GM08714 (cell line): ENCODE results near the gene HNRNPAB.

Experiments used
- H3K4me3 ChIP-seq: fragments of 200-500 bp; sonication (Bioruptor generic); 2 replicates; pipeline ENCODE4 v1.5.1; 2014; ENCODE audit warnings: mild to moderate bottlenecking, low read length, inconsistent platforms
- ZNF274 ChIP-seq: IDR thresholded peaks from 2 replicates; pipeline ENCODE4 v1.6.1; 2012; ENCODE audit warnings: mild to moderate bottlenecking, low read depth, low read length

The HNRNPAB gene

GRCh38 chr5:178204182-178204934 is at the start of gene HNRNPAB:
HNRNPAB (plus strand) TSS chr5:178204533; CDS start chr5:178204838, 305 bp downstream.
- H3K4me3 ChIP-seq: peak within 1 kb of the TSS; percentile 99
- no peak for TF ChIP-seq ZNF274

DNA sequence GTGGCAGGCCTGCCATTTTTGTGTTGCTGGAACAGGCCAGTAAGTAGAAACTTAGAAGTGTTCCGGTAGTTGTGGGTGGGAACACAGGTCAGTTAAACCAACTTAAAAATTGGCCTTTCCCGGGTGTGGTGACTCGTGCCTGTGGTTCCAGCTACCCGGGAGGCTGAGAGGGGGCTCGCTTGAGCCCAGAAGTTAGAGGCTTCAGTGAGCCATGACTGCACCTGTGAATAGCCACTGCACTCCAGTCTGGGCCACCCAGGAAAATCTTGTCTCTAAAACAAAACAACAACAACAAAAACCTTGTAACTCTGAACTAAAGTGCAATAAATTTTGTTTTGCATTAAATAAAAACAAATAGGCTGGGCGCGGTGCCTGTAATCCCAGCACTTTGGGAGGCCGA is 49.3 kb upstream of the HNRNPAB start:
- no peak overlapping the region for H3K4me3 ChIP-seq
- TF ChIP-seq ZNF274: no peak

DNA sequence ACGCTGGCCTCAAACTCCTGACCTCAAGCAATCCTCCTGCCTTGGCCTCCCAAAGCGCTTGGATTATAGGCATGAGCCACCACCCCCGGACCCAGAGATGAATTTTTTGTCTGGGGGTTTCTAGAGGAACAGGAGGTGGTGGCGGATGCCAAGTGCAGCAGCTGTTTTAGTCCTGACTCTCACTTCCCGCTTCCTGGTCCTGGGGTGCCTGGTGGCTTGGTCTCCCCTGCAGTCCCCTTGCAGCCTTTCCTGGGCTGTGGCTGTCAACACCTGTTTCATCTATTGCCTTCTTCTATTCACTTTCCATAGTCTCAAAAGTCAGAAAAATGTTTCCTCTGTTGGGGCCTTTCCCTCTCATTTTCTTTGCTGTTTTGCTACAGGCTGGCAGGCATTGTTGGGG is 44.2 kb upstream of the HNRNPAB start:
- TF ChIP-seq ZNF274: no peak
- no peak overlapping the region for H3K4me3 ChIP-seq

DNA sequence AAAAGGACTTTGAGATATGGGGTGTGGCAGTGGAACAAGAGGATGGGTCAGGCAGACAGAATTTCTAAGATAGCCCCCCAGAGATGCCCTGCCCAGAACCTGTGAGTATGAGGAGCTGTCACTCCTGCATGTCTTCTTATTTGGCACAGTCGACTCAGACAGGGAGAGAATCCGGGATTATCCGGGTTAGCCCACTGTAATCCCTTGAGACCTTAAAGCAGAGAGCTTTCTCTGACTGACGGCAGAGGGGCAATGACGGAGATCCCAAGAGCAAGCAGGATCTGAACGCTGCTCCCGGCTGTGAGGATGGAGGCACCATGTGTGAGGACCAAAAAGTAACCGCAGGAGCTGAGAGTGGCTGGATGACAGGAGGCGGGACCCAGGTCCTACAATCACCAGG is 41.9 kb upstream of the HNRNPAB start:
- H3K4me3 ChIP-seq: no peak overlapping the region
- TF ChIP-seq ZNF274: no peak

DNA sequence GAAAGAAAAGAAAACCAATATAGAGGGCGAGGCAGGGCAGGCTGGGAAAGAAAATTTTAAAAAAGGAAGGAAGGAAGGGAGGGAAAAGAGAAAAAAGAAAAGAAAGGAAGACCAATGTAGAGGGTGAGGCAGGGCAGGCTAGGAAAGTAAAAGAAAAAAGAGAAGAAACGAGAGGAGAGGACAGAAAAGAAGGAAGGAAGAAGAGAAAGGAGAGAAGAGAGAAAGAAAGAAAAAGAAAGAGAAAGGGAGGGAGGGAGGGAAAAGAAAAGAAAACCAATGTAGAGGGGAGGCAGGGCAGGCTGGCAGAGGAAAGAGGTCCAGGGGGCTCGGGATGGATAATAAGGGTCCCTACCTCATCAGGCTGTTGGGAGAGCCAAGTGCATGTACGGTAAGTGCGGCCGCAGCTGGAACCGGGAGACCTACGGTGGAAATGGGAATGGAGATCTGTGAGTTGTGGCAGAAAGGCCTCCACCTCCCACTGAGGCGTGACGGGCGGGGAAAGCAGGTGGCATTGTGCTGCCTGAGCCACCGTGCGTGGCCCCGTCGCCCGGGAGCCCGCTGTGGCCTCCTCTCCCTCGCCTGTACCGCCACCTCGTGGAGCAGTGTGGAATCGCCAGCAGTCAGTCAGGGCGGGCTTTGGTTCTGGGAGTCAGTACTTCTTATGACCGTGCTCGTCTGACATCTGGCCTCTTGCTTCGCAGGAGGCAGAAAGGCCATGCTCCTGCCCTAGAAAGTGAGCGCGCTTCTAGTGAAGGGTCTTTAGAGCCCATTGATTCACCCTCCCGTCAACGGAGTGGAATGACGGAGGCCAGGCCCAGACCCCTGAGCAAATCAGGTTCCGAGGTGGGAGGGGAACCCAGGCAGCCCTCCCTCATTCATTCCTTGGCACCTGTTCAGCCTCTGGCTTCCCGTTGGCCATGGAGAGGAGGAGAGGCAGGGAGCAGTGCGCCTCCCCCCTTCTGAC is 40.3 kb upstream of the HNRNPAB start:
- no peak overlapping the region; the same call in 1 of the 2 replicates for H3K4me3 ChIP-seq
- no peak for TF ChIP-seq ZNF274

DNA sequence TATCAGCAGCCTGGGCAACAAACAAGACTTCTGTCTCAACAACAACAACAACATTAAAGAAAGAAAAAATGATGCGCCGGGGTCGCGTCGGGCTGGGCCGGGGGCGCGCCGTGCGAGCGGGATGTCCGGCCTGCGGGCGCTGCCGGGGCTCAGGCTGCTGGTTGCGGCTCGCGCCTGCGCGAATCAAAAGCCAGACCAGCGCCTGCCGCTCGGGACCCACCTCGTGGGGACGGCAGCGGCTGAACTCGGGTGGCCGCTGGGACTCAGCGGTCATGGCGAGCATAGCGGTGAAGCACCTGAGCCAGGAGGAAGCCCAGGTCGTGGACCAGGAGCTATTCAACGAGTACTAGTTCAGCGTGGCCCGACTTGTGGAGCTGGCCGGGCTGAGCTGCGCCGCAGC is 38.8 kb upstream of the HNRNPAB start:
- no peak for TF ChIP-seq ZNF274
- H3K4me3 ChIP-seq: no peak overlapping the region

DNA sequence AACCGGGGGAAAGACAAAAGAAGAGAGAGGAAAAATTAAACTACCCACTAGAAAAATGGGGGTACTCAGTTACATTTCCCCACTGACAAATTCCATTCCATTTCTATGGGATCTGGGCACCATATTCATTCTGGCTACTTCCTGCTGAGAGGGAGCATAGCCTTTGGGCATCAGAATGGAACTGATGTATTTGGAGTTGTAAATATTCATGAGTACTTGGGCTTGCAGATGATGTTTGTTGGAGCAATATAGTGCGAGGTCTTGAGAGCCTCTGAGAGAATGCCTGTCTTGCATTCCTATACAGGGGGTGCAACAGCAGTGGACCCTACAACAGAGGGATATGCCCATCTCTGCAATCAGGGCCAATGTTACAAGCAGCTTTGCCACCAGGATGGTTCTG is 33.9 kb upstream of the HNRNPAB start:
- TF ChIP-seq ZNF274: no peak
- H3K4me3 ChIP-seq: no peak overlapping the region

GRCh38 chr5:178174456-178174855 is 29.9 kb upstream of the HNRNPAB start:
- no peak for TF ChIP-seq ZNF274
- H3K4me3 ChIP-seq: no peak overlapping the region

GRCh38 chr5:178176791-178177190 is 27.5 kb upstream of the HNRNPAB start:
- no peak overlapping the region for H3K4me3 ChIP-seq
- TF ChIP-seq ZNF274: no peak

- no peak overlapping the region for H3K4me3 ChIP-seq
- no peak for TF ChIP-seq ZNF274
Measured at GRCh38 chr5:178177569-178177968, 26.8 kb upstream of the HNRNPAB start.

- TF ChIP-seq ZNF274: no peak
- no peak overlapping the region for H3K4me3 ChIP-seq
Measured at GRCh38 chr5:178180141-178180863, 24.0 kb upstream of the HNRNPAB start.

DNA sequence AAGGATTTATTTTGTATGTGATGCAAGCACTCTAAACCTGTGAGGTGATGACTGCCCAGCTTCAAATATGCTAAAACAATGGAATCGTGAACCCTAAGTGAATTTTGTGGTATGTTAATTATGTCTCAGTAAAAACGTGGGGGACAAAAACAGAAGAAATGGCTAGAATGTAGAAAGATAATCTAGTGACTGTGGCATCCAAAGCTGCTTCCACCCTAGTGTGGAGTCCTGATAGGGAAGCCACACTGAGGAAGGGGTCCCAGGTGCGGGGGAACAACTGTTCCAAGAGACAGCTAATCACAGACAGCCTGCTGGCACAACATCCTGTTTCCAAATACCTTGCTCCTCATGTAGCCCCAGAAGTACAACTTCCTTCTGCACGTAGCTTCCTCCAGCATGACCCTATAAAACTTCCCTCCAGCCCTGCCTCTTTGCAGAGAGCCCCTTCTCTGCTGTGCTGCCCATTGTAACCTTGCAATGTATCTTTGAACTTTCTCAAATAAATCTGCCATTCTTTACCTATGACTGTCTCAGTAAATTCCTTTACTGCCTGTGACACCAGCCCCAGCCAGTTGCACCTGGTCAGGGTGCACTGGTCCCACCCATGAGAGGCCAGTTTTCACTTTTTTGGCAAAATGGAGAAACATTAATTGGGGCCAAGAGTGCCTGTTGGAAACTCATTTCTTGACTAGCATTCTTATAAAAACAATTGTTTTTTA is 22.0 kb upstream of the HNRNPAB start:
- H3K4me3 ChIP-seq: no peak overlapping the region
- no peak for TF ChIP-seq ZNF274

DNA sequence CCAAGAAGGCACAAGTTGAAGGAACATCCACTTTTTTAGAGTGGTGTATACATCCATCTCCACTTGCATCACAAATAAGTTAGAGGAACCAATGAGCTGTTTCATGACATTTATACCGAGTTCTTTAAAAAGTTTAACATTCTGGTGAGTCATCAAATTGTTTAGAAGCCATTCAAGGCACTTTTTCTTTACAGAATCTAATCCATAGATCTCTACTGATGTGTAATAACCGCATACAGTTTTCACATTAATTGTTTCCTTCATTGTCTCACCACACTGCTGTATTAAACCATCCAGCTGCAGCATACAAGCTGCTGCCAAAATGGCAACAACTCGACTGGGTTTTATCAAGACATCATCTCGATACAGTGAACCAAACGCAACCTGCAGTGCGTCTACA is 17.9 kb upstream of the HNRNPAB start:
- no peak for TF ChIP-seq ZNF274
- no peak overlapping the region for H3K4me3 ChIP-seq

DNA sequence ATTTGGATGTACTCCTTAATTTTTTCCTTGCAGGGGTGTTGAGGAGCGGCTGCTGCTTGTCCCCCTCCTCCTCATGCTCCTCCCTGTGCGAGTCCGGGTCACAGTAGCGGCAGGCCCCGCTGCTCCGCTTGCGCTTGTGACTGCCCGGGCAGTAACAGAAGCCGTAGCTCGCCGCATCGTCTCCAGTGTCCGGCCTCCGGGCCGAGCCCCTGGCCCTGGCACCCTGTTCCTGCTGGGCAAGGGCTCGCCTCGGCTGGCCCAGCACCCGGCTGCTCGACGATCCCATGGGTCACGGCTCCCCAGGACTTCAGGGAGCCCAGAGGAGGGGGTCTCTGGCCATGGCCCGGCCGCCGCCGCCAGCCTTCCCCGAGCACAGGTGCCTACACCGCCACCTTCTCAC is 17.3 kb upstream of the HNRNPAB start, which contains the start of gene GMCL2:
TSS of gene GMCL2 (minus strand) at position 358 of the 400 bp plus-strand sequence. CDS start at position 286, 72 bp downstream.
- TF ChIP-seq ZNF274: no peak
- H3K4me3 ChIP-seq: no peak within 1 kb of the TSS
